Urinary bladder (tissue), 2 donors: Measurements from ENCODE around the gene HARS1. TPM values are rescaled to one million over a fixed set of nuclear protein-coding genes. Genes with fewer than 3 reads are reported as not detected.

Source experiments
- polyA plus RNA-seq: library from polyadenylated mRNA; stranded (reverse); fragments of 200-250 nt; gene quantifications from one replicate; pipeline ENCODE4 v1.2.3, GENCODE V29; 2013
- small RNA-seq: library from RNA; depleted of rRNA; stranded (forward); fragments of <200 nt; gene quantifications from one replicate; pipeline ENCODE3, GENCODE V24; 2014
- total RNA-seq: library from RNA; depleted of rRNA; stranded (reverse); fragments of >200 nt; gene quantifications from one replicate; pipeline ENCODE4 v1.2.3, GENCODE V29; 2014
- donor health status: healthy.

HARS1 gene
- total and polyA plus RNA-seq, 2 donors = 31.9 to 50.5 TPM

Small RNA genes lying within 50 kb of the gene (small RNA-seq; reads per million reads assigned to genes)
- 8.0 reads per million, percentile 93 among the genes with 10 or more reads in this experiment for gene VTRNA1-1
- gene VTRNA1-2 = 1.3 reads per million, percentile 80 among the genes with 10 or more reads in this experiment
- gene VTRNA1-3 = 0.09 reads per million

Other genes starting within 250 kb of the HARS1 start
- 0.69 TPM for gene EIF4EBP3, start 143.7 kb downstream of the HARS1 start, total RNA-seq
- 33.2 TPM for gene EIF4EBP3, start 143.7 kb downstream of the HARS1 start, polyA plus RNA-seq
- gene SRA1, start 133.9 kb downstream of the HARS1 start, total RNA-seq = 13.7 TPM
- gene SRA1, start 133.9 kb downstream of the HARS1 start, polyA plus RNA-seq = 22.1 TPM
- 15.3 TPM for gene APBB3, start 126.8 kb downstream of the HARS1 start, total RNA-seq
- 27.2 TPM for gene APBB3, start 126.8 kb downstream of the HARS1 start, polyA plus RNA-seq
- 17.0 TPM for gene SLC35A4, start 126.5 kb downstream of the HARS1 start, total RNA-seq
- 69.7 TPM for gene SLC35A4, start 126.5 kb downstream of the HARS1 start, polyA plus RNA-seq
- 57.6 TPM for gene CD14, start 58.2 kb downstream of the HARS1 start, total RNA-seq
- 60.6 TPM for gene CD14, start 58.2 kb downstream of the HARS1 start, polyA plus RNA-seq
- gene TMCO6, start 51.9 kb downstream of the HARS1 start, total RNA-seq = 12.2 TPM
- 22.3 TPM for gene TMCO6, start 51.9 kb downstream of the HARS1 start, polyA plus RNA-seq
- gene NDUFA2, start 43.7 kb downstream of the HARS1 start, total RNA-seq = 34.7 TPM
- 117 TPM for gene NDUFA2, start 43.7 kb downstream of the HARS1 start, polyA plus RNA-seq
- 58.7 TPM for gene IK, start 43.5 kb downstream of the HARS1 start, total RNA-seq
- gene IK, start 43.5 kb downstream of the HARS1 start, polyA plus RNA-seq = 113 TPM
- gene WDR55, start 26.5 kb downstream of the HARS1 start, total RNA-seq = 12.7 TPM
- gene WDR55, start 26.5 kb downstream of the HARS1 start, polyA plus RNA-seq = 13.5 TPM
- gene DND1, start 17.8 kb downstream of the HARS1 start, total RNA-seq = not detected
- 0.96 TPM for gene DND1, start 17.8 kb downstream of the HARS1 start, polyA plus RNA-seq
- 28.1 TPM for gene HARS2, start 85 bp upstream of the HARS1 start, total RNA-seq
- gene HARS2, start 85 bp upstream of the HARS1 start, polyA plus RNA-seq = 24.9 TPM
- gene ZMAT2, start 9.1 kb upstream of the HARS1 start, total RNA-seq = 25.9 TPM
- 74.1 TPM for gene ZMAT2, start 9.1 kb upstream of the HARS1 start, polyA plus RNA-seq
- 0.21 TPM for gene PCDHA1, start 94.8 kb upstream of the HARS1 start, total RNA-seq
- gene PCDHA1, start 94.8 kb upstream of the HARS1 start, polyA plus RNA-seq = 0.03 TPM
- gene PCDHA2, start 103.5 kb upstream of the HARS1 start, total RNA-seq = 0.37 TPM
- 0.08 TPM for gene PCDHA2, start 103.5 kb upstream of the HARS1 start, polyA plus RNA-seq
- gene PCDHA3, start 109.7 kb upstream of the HARS1 start, total RNA-seq = 0.63 TPM
- 0.41 TPM for gene PCDHA3, start 109.7 kb upstream of the HARS1 start, polyA plus RNA-seq
- gene PCDHA4, start 115.7 kb upstream of the HARS1 start, total RNA-seq = 1.1 TPM
- gene PCDHA4, start 115.7 kb upstream of the HARS1 start, polyA plus RNA-seq = 0.28 TPM
- gene PCDHA5, start 130.2 kb upstream of the HARS1 start, total RNA-seq = 0.69 TPM
- 0.05 TPM for gene PCDHA5, start 130.2 kb upstream of the HARS1 start, polyA plus RNA-seq
- gene PCDHA6, start 136.6 kb upstream of the HARS1 start, total RNA-seq = 0.95 TPM
- 0.22 TPM for gene PCDHA6, start 136.6 kb upstream of the HARS1 start, polyA plus RNA-seq
- 0.26 TPM for gene PCDHA7, start 142.9 kb upstream of the HARS1 start, total RNA-seq
- 0.14 TPM for gene PCDHA7, start 142.9 kb upstream of the HARS1 start, polyA plus RNA-seq
- gene PCDHA8, start 149.8 kb upstream of the HARS1 start, total RNA-seq = 0.21 TPM
- gene PCDHA8, start 149.8 kb upstream of the HARS1 start, polyA plus RNA-seq = 0.06 TPM
- 0.90 TPM for gene PCDHA9, start 157.0 kb upstream of the HARS1 start, total RNA-seq
- gene PCDHA9, start 157.0 kb upstream of the HARS1 start, polyA plus RNA-seq = 0.03 TPM
- 1.1 TPM for gene PCDHA10, start 164.5 kb upstream of the HARS1 start, total RNA-seq
- gene PCDHA10, start 164.5 kb upstream of the HARS1 start, polyA plus RNA-seq = 0.13 TPM
- gene PCDHA11, start 177.6 kb upstream of the HARS1 start, total RNA-seq = 1.6 TPM
- 0.06 TPM for gene PCDHA11, start 177.6 kb upstream of the HARS1 start, polyA plus RNA-seq
- gene PCDHA12, start 183.9 kb upstream of the HARS1 start, total RNA-seq = 0.90 TPM
- gene PCDHA12, start 183.9 kb upstream of the HARS1 start, polyA plus RNA-seq = 0.03 TPM
- gene PCDHA13, start 190.8 kb upstream of the HARS1 start, total RNA-seq = 0.74 TPM
- 0.18 TPM for gene PCDHA13, start 190.8 kb upstream of the HARS1 start, polyA plus RNA-seq
- gene PCDHAC1, start 234.9 kb upstream of the HARS1 start, total RNA-seq = 1.5 TPM
- 0.13 TPM for gene PCDHAC1, start 234.9 kb upstream of the HARS1 start, polyA plus RNA-seq